ENCODE data around the gene LSS.

- TF ChIP-seq EZH2phosphoT487 (IDR thresholded peaks at IDR 0.05; ENCODE audit: unreplicated experiment) (no peak), JUNB (IDR thresholded peaks at IDR 0.05; ENCODE audit: unreplicated experiment) (no peak), REST (IDR thresholded peaks at IDR 0.05; ENCODE audit: unreplicated experiment) (no peak), CTCF (conservative IDR thresholded peaks at IDR 0.05; ENCODE audit: low read depth in 2 of 2) (no peak)
These were observed 43.7 kb downstream of the LSS start for GRCh38 chr21:46184625-46185555.
